OCI-LY1 (cell line): Measurements from ENCODE around the gene PAX5.

Experiments
- CTCF ChIP-seq: fragments of 200-600 bp; sonication (generic), shearing (Covaris generic); IDR thresholded peaks from 2 replicates; pipeline ENCODE4 v1.5.1; 2017; ENCODE audit warnings: mild to moderate bottlenecking, antibody characterized with exemption, low read length, moderate library complexity, mixed read lengths
- EZH2 ChIP-seq: fragments of 200-600 bp; sonication (generic), shearing (Covaris generic); IDR thresholded peaks from 2 replicates; pipeline ENCODE4 v1.8.0; 2017; ENCODE audit warnings: borderline replicate concordance, mixed run types, mild to moderate bottlenecking, antibody characterized with exemption, low read length, moderate library complexity, mixed read lengths

DNA sequence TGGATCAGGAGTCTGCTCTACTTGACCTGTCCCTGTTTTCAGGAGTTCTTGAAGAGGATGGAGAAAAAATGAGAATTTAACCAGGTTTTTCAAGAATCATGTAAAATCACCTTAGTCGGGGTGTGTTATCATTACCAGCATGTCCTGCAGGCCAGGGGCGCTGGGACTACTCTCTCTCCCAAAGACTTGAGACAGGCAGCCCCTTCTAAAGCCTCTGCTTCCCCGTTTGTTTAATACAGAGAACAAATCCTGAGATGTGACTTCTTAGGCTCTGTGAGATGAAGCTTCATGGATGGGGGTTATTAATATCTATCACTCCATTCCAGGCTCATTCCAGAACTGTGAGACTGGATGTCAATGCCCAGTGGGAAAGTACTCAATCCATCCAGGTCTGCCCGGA, 3.0 kb downstream of the PAX5 start:
- TF ChIP-seq CTCF = no peak
- TF ChIP-seq EZH2 = no peak
